HEK293 (cell line): ENCODE measurements around the gene ACER3.

ENCODE experiments used
- CTCF ChIA-PET: fragments of 350-600 bp; formaldehyde crosslinking; extraction: SDS; loops from one replicate; lab custom pipeline; 2021; ENCODE audit warnings: antibody characterized with exemption; lab: Yijun Ruan, JAX
- POLR2A ChIA-PET: fragments of 300-600 bp; formaldehyde crosslinking; extraction: SDS; loops from one replicate; lab custom pipeline; 2020; ENCODE audit warnings: antibody characterized with exemption, inconsistent platforms; lab: Yijun Ruan, JAX
- H3K27ac ChIP-seq: fragments of 200-500 bp; sonication (Bioruptor generic); 2 replicates; pipeline ENCODE4 v1.5.1; 2014; ENCODE audit warnings: low read depth, low read length, control low read depth, inconsistent platforms; ENCODE audit errors: extremely low read depth
- H3K36me3 ChIP-seq, 2 experiments: fragments of 200-500 bp in 1 of 2; sonication (Bioruptor generic) in 1 of 2; 1 replicate in 1 of 2; 2 replicates in 1 of 2; pipeline ENCODE4 v1.5.1; 2014 to 2017; ENCODE audit warnings: inconsistent platforms in 2 of 2, low read length in 2 of 2; ENCODE audit not compliant: control insufficient read depth in 2 of 2, insufficient read depth in 1 of 2
- H3K4me1 ChIP-seq: fragments of 200-500 bp; sonication (Bioruptor generic); 2 replicates; pipeline ENCODE4 v1.5.1; 2014; ENCODE audit warnings: mild to moderate bottlenecking, low read length, inconsistent platforms; ENCODE audit not compliant: control insufficient read depth, insufficient read depth
- H3K4me3 ChIP-seq: 2 replicates; pipeline ENCODE4 v1.5.1; 2011; ENCODE audit warnings: low read depth, mild to moderate bottlenecking, control low read depth, low read length, moderate library complexity
- H3K9me3 ChIP-seq: fragments of 200-500 bp; sonication (Bioruptor generic); 2 replicates; pipeline ENCODE4 v1.5.1; 2014; ENCODE audit warnings: low read depth, low read length, inconsistent platforms; ENCODE audit not compliant: control insufficient read depth, insufficient read depth
- ELK4 ChIP-seq: IDR thresholded peaks from 2 replicates; pipeline ENCODE4 v1.6.1; 2011; ENCODE audit warnings: mild to moderate bottlenecking, low read depth, low read length, borderline replicate concordance
- FEZF1 ChIP-seq: fragments of 450-650 bp; formaldehyde crosslinking; IDR thresholded peaks from 2 replicates; pipeline ENCODE4 v1.5.1; 2016; ENCODE audit warnings: missing biosample characterization, missing genetic modification characterization
- GFI1B ChIP-seq: fragments of 450-650 bp; formaldehyde crosslinking; IDR thresholded peaks from 2 replicates; pipeline ENCODE4 v1.5.1; 2016; ENCODE audit warnings: missing biosample characterization, missing genetic modification characterization
- OSR2 ChIP-seq: fragments of 450-650 bp; formaldehyde crosslinking; IDR thresholded peaks from 2 replicates; pipeline ENCODE4 v1.5.1; 2016; ENCODE audit warnings: missing biosample characterization, missing genetic modification characterization
- OVOL3 ChIP-seq: fragments of 450-650 bp; formaldehyde crosslinking; IDR thresholded peaks from 2 replicates; pipeline ENCODE4 v1.5.1; 2016; ENCODE audit warnings: missing biosample characterization, missing genetic modification characterization
- PRDM1 ChIP-seq: fragments of 450-650 bp; formaldehyde crosslinking; IDR thresholded peaks from 2 replicates; pipeline ENCODE4; 2016; ENCODE audit warnings: missing biosample characterization, missing genetic modification characterization
- REPIN1 ChIP-seq: fragments of 450-650 bp; formaldehyde crosslinking; IDR thresholded peaks from 2 replicates; pipeline ENCODE4 v1.5.1; 2017; ENCODE audit warnings: missing biosample characterization, missing genetic modification characterization, low read depth
- SP7 ChIP-seq: fragments of 450-650 bp; formaldehyde crosslinking; IDR thresholded peaks from 2 replicates; pipeline ENCODE4 v1.5.1; 2016; ENCODE audit warnings: missing biosample characterization, missing genetic modification characterization
- ZBTB11 ChIP-seq: fragments of 450-650 bp; formaldehyde crosslinking; conservative IDR thresholded peaks from 2 replicates; pipeline ENCODE4 v1.5.1; 2016; ENCODE audit warnings: low read depth, missing biosample characterization, missing genetic modification characterization
- ZBTB48 ChIP-seq: fragments of 450-650 bp; formaldehyde crosslinking; IDR thresholded peaks from 2 replicates; pipeline ENCODE4 v1.5.1; 2016; ENCODE audit warnings: missing biosample characterization, missing genetic modification characterization
- ZEB2 ChIP-seq: fragments of 450-650 bp; formaldehyde crosslinking; IDR thresholded peaks from 2 replicates; pipeline ENCODE4 v1.5.1; 2016; ENCODE audit warnings: missing biosample characterization, missing genetic modification characterization
- ZFP37 ChIP-seq: fragments of 450-650 bp; formaldehyde crosslinking; IDR thresholded peaks from 2 replicates; pipeline ENCODE4 v1.5.1; 2016; ENCODE audit warnings: missing biosample characterization, missing genetic modification characterization
- ZIC2 ChIP-seq: fragments of 450-650 bp; formaldehyde crosslinking; IDR thresholded peaks from 2 replicates; pipeline ENCODE4 v1.5.1; 2016; ENCODE audit warnings: missing biosample characterization, missing genetic modification characterization
- ZNF114 ChIP-seq: fragments of 450-650 bp; formaldehyde crosslinking; IDR thresholded peaks from 2 replicates; pipeline ENCODE4 v1.5.0; 2017; ENCODE audit warnings: missing biosample characterization, missing genetic modification characterization
- ZNF280C ChIP-seq: fragments of 450-650 bp; formaldehyde crosslinking; IDR thresholded peaks from 2 replicates; pipeline ENCODE4 v1.5.1; 2016; ENCODE audit warnings: missing biosample characterization, missing genetic modification characterization
- ZNF335 ChIP-seq: fragments of 450-650 bp; formaldehyde crosslinking; conservative IDR thresholded peaks from 2 replicates; pipeline ENCODE4 v1.5.1; 2016; ENCODE audit warnings: missing biosample characterization, missing genetic modification characterization
- ZNF354C ChIP-seq: fragments of 450-650 bp; formaldehyde crosslinking; IDR thresholded peaks from 2 replicates; pipeline ENCODE4 v1.5.1; 2016; ENCODE audit warnings: missing biosample characterization, missing genetic modification characterization, low read depth, borderline replicate concordance
- ZNF555 ChIP-seq: fragments of 450-650 bp; formaldehyde crosslinking; conservative IDR thresholded peaks from 2 replicates; pipeline ENCODE4 v1.5.1; 2017; ENCODE audit warnings: missing biosample characterization, mild to moderate bottlenecking, missing genetic modification characterization, inconsistent platforms
- ZNF558 ChIP-seq: fragments of 450-650 bp; formaldehyde crosslinking; IDR thresholded peaks from 2 replicates; pipeline ENCODE4 v1.5.1; 2016; ENCODE audit warnings: missing biosample characterization, missing genetic modification characterization
- ZNF571 ChIP-seq: fragments of 450-650 bp; formaldehyde crosslinking; IDR thresholded peaks from 2 replicates; pipeline ENCODE4 v1.5.0; 2017; ENCODE audit warnings: missing biosample characterization, missing genetic modification characterization
- ZNF610 ChIP-seq: fragments of 450-650 bp; formaldehyde crosslinking; IDR thresholded peaks from 2 replicates; pipeline ENCODE4 v1.5.1; 2016; ENCODE audit warnings: missing biosample characterization, missing genetic modification characterization, borderline replicate concordance
- ZNF623 ChIP-seq: fragments of 450-650 bp; formaldehyde crosslinking; IDR thresholded peaks from 2 replicates; pipeline ENCODE4 v1.5.1; 2016; ENCODE audit warnings: missing biosample characterization, missing genetic modification characterization
- ZNF624 ChIP-seq: fragments of 450-650 bp; formaldehyde crosslinking; IDR thresholded peaks from 2 replicates; pipeline ENCODE4 v1.5.1; 2017; ENCODE audit warnings: missing biosample characterization, missing genetic modification characterization
- ZNF626 ChIP-seq: fragments of 450-650 bp; sonication (Bioruptor Pico); formaldehyde crosslinking; IDR thresholded peaks from 2 replicates; pipeline ENCODE4 v1.5.1; 2018; ENCODE audit warnings: missing biosample characterization, missing genetic modification characterization, inconsistent platforms
- ZNF629 ChIP-seq: fragments of 450-650 bp; formaldehyde crosslinking; IDR thresholded peaks from 2 replicates; pipeline ENCODE4 v1.5.1; 2017; ENCODE audit warnings: missing biosample characterization, missing genetic modification characterization
- ZNF639 ChIP-seq: fragments of 450-650 bp; formaldehyde crosslinking; IDR thresholded peaks from 2 replicates; pipeline ENCODE4 v1.5.1; 2016; ENCODE audit warnings: missing biosample characterization, missing genetic modification characterization
- ZNF660 ChIP-seq: fragments of 450-650 bp; IDR thresholded peaks from 2 replicates; pipeline ENCODE4 v1.5.1; 2018; ENCODE audit warnings: missing biosample characterization, mild to moderate bottlenecking, missing genetic modification characterization
- ZNF677 ChIP-seq: fragments of 450-650 bp; IDR thresholded peaks from 2 replicates; pipeline ENCODE4 v1.5.0; 2018; ENCODE audit warnings: missing biosample characterization, mild to moderate bottlenecking, missing genetic modification characterization, moderate library complexity
- ZNF707 ChIP-seq: fragments of 450-650 bp; formaldehyde crosslinking; IDR thresholded peaks from 2 replicates; pipeline ENCODE4 v1.5.1; 2016; ENCODE audit warnings: missing biosample characterization, missing genetic modification characterization
- ZNF785 ChIP-seq: fragments of 450-650 bp; formaldehyde crosslinking; IDR thresholded peaks from 2 replicates; pipeline ENCODE4 v1.5.1; 2016; ENCODE audit warnings: missing biosample characterization, missing genetic modification characterization

ACER3 gene

GRCh38 chr11:76857781-76858410 is 2.8 kb upstream of the ACER3 start:
- no peaks in the 10 kb centered on the region for H3K9me3 ChIP-seq
- CTCF ChIA-PET = interaction anchor here (0.6 to 0.7 kb wide), 2 partner anchors 48 to 181 kb away, joined by 3 read pairs; no protein-coding TSS in a partner anchor
- no peaks in the 10 kb centered on the region for H3K4me1 ChIP-seq
- POLR2A ChIA-PET = no interaction called here
- no peak overlapping the region for H3K4me3 ChIP-seq
- no peak overlapping the region for H3K27ac ChIP-seq
- no peaks in the 10 kb centered on the region for H3K36me3 ChIP-seq
- no peak for TF ChIP-seq ELK4
- TF ChIP-seq OSR2 (tag by site-specific recombination) = no peak
- TF ChIP-seq SP7 = no peak
- TF ChIP-seq ZNF610 (tag by site-specific recombination) = no peak
- no peak for TF ChIP-seq ZNF558 (tag by site-specific recombination)
- TF ChIP-seq OVOL3 (tag by site-specific recombination) = no peak
- no peak for TF ChIP-seq GFI1B (tag by site-specific recombination)
- TF ChIP-seq ZNF354C (tag by site-specific recombination) = no peak
- no peak for TF ChIP-seq ZNF785
- no peak for TF ChIP-seq ZBTB48 (tag by site-specific recombination)
- TF ChIP-seq ZNF623 (tag by site-specific recombination) = no peak
- TF ChIP-seq ZNF624 (tag by site-specific recombination) = no peak
- TF ChIP-seq ZNF571 = no peak
- no peak for TF ChIP-seq PRDM1 (tag by site-specific recombination)
- no peak for TF ChIP-seq ZFP37 (tag by site-specific recombination)
- TF ChIP-seq ZNF114 (tag by site-specific recombination) = no peak
- no peak for TF ChIP-seq FEZF1 (tag by site-specific recombination)
- TF ChIP-seq ZNF707 (tag by site-specific recombination) = no peak
- TF ChIP-seq ZIC2 (tag by site-specific recombination) = no peak
- no peak for TF ChIP-seq ZEB2 (tag by site-specific recombination)

GRCh38 chr11:76859708-76860227 is 950 bp upstream of the ACER3 start:
- ChIA-PET CTCF (interaction anchor here (0.6 to 0.7 kb wide), 4 partner anchors 9 to 1939 kb away, joined by 3 to 4 read pairs (median 3); no protein-coding TSS in a partner anchor), POLR2A (no interaction called here)
- no peak overlapping the region for H3K27ac ChIP-seq
- H3K4me3 ChIP-seq = no peak overlapping the region
- H3K36me3 ChIP-seq = no peaks in the 10 kb centered on the region
- H3K4me1 ChIP-seq = no peaks in the 10 kb centered on the region
- H3K9me3 ChIP-seq = no peaks in the 10 kb centered on the region
- no peak for TF ChIP-seq ZNF677 (tag by site-specific recombination)
- 0 out of 2 replicates have a peak, but pooled peaks have one; percentile 15 for TF ChIP-seq ZNF335 (tag by site-specific recombination)
- TF ChIP-seq ZNF639 (tag by site-specific recombination) = no peak
- TF ChIP-seq ZBTB11 = peak; percentile 70
- no peak for TF ChIP-seq REPIN1
- peak; percentile 34; the same call in 1 of the 2 replicates for TF ChIP-seq ZNF629 (tag by site-specific recombination)
- TF ChIP-seq ZNF280C (tag by site-specific recombination) = no peak
- peak; percentile 56 for TF ChIP-seq ZNF555 (tag by site-specific recombination)
- TF ChIP-seq ZNF626 (tag by site-specific recombination) = no peak
- TF ChIP-seq ZNF660 (tag by site-specific recombination) = no peak
